NCI-H1930 (cell line): ENCODE measurements around the gene RPL39.
A peak's percentile ranks its signal among the peaks of the same experiment; 100 is the strongest.
"Not testable (repeated sequence)": the region's sequence is repeated elsewhere in the genome, so short reads cannot be mapped to it uniquely, and the experiment has no call there.

Experiments
- DNase-seq, 2 experiments: peaks; one replicate each; lab custom pipeline; 2025; lab: John Stamatoyannopoulos, UW

Gene RPL39

GRCh38 chrX:119791437-119792231 lies at the start of gene RPL39:
Gene RPL39, minus strand, starts transcription at chrX:119791630. Its CDS starts 54 bp downstream, at chrX:119791576.
- peak; percentile 81 to 85 for DNase-seq

GRCh38 chrX:119833905-119834304 lies 42.5 kb upstream of the RPL39 start:
- no peak for DNase-seq

- no peak for DNase-seq
These were observed 37.0 kb upstream of the RPL39 start for GRCh38 chrX:119828446-119828845.

- DNase-seq = no peak
These were observed 35.0 kb upstream of the RPL39 start for GRCh38 chrX:119826399-119826959.

- DNase-seq = not testable (repeated sequence)
These were observed 32.8 kb upstream of the RPL39 start for GRCh38 chrX:119824221-119824620.

- DNase-seq = not testable (repeated sequence)
These were observed 30.3 kb upstream of the RPL39 start for GRCh38 chrX:119821703-119822102.

GRCh38 chrX:119817130-119817690 lies 25.8 kb upstream of the RPL39 start:
- DNase-seq = no peak

- no peak for DNase-seq
These were observed 24.9 kb upstream of the RPL39 start for GRCh38 chrX:119816300-119816699.

GRCh38 chrX:119809185-119809666 lies 17.8 kb upstream of the RPL39 start:
- no peak for DNase-seq

- not testable (repeated sequence) for DNase-seq
These were observed 17.0 kb upstream of the RPL39 start for GRCh38 chrX:119808461-119808860.

GRCh38 chrX:119802546-119802945 lies 11.1 kb upstream of the RPL39 start:
- DNase-seq = no peak

GRCh38 chrX:119801253-119802221 lies 10.1 kb upstream of the RPL39 start:
- no peak for DNase-seq

- DNase-seq = no peak
These were observed 423 bp downstream of the RPL39 start for GRCh38 chrX:119790977-119791436.

- DNase-seq = no peak
These were observed 6.5 kb downstream of the RPL39 start for GRCh38 chrX:119784747-119785446.

- no peak for DNase-seq
These were observed 8.4 kb downstream of the RPL39 start for GRCh38 chrX:119783026-119783425.

- no peak for DNase-seq
These were observed 12.6 kb downstream of the RPL39 start for GRCh38 chrX:119778829-119779228.

- no peak for DNase-seq
These were observed 15.8 kb downstream of the RPL39 start for GRCh38 chrX:119775517-119776238.

- not testable (repeated sequence) for DNase-seq
These were observed 22.0 kb downstream of the RPL39 start for GRCh38 chrX:119769388-119769787.

GRCh38 chrX:119768436-119768835 lies 23.0 kb downstream of the RPL39 start:
- not testable (repeated sequence) for DNase-seq

GRCh38 chrX:119763836-119764387 lies 27.5 kb downstream of the RPL39 start:
- DNase-seq = no peak
